Spleen (tissue), 11 donors: ENCODE results near the gene HECTD1. TPM values are rescaled to one million over a fixed set of nuclear protein-coding genes. Genes with fewer than 3 reads are reported as not detected.
"Not testable (repeated sequence)": the region's sequence is repeated elsewhere in the genome, so short reads cannot be mapped to it uniquely, and the experiment has no call there.

Source experiments
- DNase-seq: peaks from one replicate; pipeline ENCODE4 v3.0.0-alpha.2; 2020
- H3K27ac ChIP-seq, 8 donors: fragments of 200-600 bp; sonication (generic) in 7 of 8; 1 replicate in 4 of 8; 2 replicates in 4 of 8; pipeline versions ENCODE4 v1.5.0 to v1.8.0; 2016 to 2021; ENCODE audit warnings: inconsistent platforms in 4 of 8, mild to moderate bottlenecking in 4 of 8, moderate library complexity in 1 of 8
- H3K27me3 ChIP-seq, 7 donors: fragments of 200-600 bp; sonication (generic) in 6 of 7; replicated peaks in 1 of 7; 1 replicate in 4 of 7; 2 replicates in 3 of 7; pipeline versions ENCODE4 v1.5.0 to v1.8.0; 2016 to 2021; ENCODE audit warnings: inconsistent platforms in 3 of 7, mild to moderate bottlenecking in 1 of 7
- H3K36me3 ChIP-seq, 6 donors: fragments of 200-600 bp; sonication (generic) in 5 of 6; 1 replicate in 4 of 6; 2 replicates in 2 of 6; pipeline versions ENCODE4 v1.5.0 to v1.8.0; 2016 to 2021; ENCODE audit warnings: inconsistent platforms in 2 of 6
- H3K4me1 ChIP-seq, 6 donors: fragments of 200-600 bp; sonication (generic) in 5 of 6; 1 replicate in 3 of 6; 2 replicates in 3 of 6; pipeline versions ENCODE4 v1.5.0 to v1.8.0; 2016 to 2021; ENCODE audit warnings: inconsistent platforms in 3 of 6
- H3K4me3 ChIP-seq, 8 donors: fragments of 200-600 bp; sonication (generic) in 7 of 8; 1 replicate in 4 of 8; 2 replicates in 4 of 8; pipeline versions ENCODE4 v1.5.0 to v1.8.0; 2016 to 2021; ENCODE audit warnings: inconsistent platforms in 4 of 8, mild to moderate bottlenecking in 4 of 8, moderate library complexity in 2 of 8
- H3K9me3 ChIP-seq, 8 donors: fragments of 200-600 bp; sonication (generic) in 7 of 8; 1 replicate in 4 of 8; 2 replicates in 4 of 8; pipeline versions ENCODE4 v1.5.0 to v1.8.0; 2016 to 2021; ENCODE audit warnings: inconsistent platforms in 4 of 8
- POLR2A ChIP-seq, 3 donors: fragments of 450-650 bp; IDR thresholded peaks; one replicate each; pipeline ENCODE4 v1.5.1; 2017; ENCODE audit warnings: antibody characterized with exemption in 3 of 3, mild to moderate bottlenecking in 1 of 3
- POLR2AphosphoS5 ChIP-seq, 3 donors: sonication (generic); formaldehyde crosslinking; IDR thresholded peaks; one replicate each; pipeline ENCODE4 v1.5.1; 2017; ENCODE audit warnings: antibody characterized with exemption in 3 of 3
- WGBS, 5 donors: extraction: QIAGEN DNeasy Blood & Tissue Kit in 3 of 5; methylation state at CpG; one replicate each; pipeline versions ENCODE4 v1.1.5 to v1.1.7; 2013 to 2018; 5-methylcytosine and 5-hydroxymethylcytosine counted together
- intact Hi-C: fragments of 100-400 bp; cut with DNase I; formaldehyde crosslinking; loops from one replicate; pipeline ENCODE4 v1.15.0; 2023; ENCODE audit warnings: low total_unique reads
- polyA plus RNA-seq, 3 donors: library from polyadenylated mRNA; stranded (reverse); fragments of 200-250 nt; gene quantifications; one replicate each; pipeline ENCODE4 v1.2.1, GENCODE V29; 2013
- total RNA-seq, 7 donors: library from RNA; depleted of rRNA in 3 of 7; stranded (reverse); fragments of >200 nt in 3 of 7; fragmentation: NEBNext Ultra II Directional in 4 of 7; extraction: Animal tissue kit (Norgen Biotek cat#: 25700) in 4 of 7; gene quantifications; one replicate each; pipeline versions ENCODE4 v1.1.0 to v1.2.1, GENCODE V29; 2016 to 2021
- TF ChIP-seq, protein P1 (sequence below), 11 experiments: fragments of 200-600 bp in 7 of 11; fragments of 450-650 bp in 4 of 11; sonication (generic) in 4 of 11; IDR thresholded peaks in 8 of 11; conservative IDR thresholded peaks in 3 of 11; 1 replicate in 7 of 11; 2 replicates in 4 of 11; pipeline versions ENCODE4 v1.4.0 to v1.8.0; 2016 to 2021; ENCODE audit warnings: antibody characterized with exemption in 11 of 11, inconsistent platforms in 4 of 11, mild to moderate bottlenecking in 1 of 11
- donor health status: healthy with polysubstance abuse.
- donor health status: DM: no; HTN: no; CAD: no; lungs with moderate emphysema.
- donor health status: DM: no; HTN: no; CAD: no.
- donor health status: Bipolar disorder and iron deficiency.
- donor health status: healthy.
- donor health status: DM: no; HTN: no; CAD: no.
- donor health status: DM: yes; HTN: yes; CAD: no.

HECTD1 gene
- total and polyA plus RNA-seq, 10 donors, result 27.6 to 176 (median 145) TPM

DNA sequence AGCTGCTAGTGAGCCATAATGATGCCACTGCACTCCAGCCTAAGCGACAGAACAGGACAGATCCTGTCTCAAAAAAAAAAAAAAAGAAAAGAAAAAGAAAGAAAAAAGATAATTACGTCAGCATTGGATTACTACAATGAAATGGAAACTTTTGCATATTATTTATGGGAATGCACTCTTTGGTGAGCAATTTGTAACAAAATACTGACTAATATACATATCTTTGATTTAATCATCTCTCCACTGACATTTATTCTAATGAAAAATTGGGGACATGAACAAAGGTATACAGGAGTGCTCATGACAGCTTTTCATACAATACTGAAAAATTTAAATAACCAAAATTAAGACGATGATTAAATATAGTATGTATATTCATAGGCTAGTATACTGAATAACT is 27.9 kb upstream of the HECTD1 start:
- H3K4me1 ChIP-seq, result peaks cover 0 to 8% (median 2%) of the 10 kb centered on the region in 6 donors
- TF ChIP-seq, protein P1, sequence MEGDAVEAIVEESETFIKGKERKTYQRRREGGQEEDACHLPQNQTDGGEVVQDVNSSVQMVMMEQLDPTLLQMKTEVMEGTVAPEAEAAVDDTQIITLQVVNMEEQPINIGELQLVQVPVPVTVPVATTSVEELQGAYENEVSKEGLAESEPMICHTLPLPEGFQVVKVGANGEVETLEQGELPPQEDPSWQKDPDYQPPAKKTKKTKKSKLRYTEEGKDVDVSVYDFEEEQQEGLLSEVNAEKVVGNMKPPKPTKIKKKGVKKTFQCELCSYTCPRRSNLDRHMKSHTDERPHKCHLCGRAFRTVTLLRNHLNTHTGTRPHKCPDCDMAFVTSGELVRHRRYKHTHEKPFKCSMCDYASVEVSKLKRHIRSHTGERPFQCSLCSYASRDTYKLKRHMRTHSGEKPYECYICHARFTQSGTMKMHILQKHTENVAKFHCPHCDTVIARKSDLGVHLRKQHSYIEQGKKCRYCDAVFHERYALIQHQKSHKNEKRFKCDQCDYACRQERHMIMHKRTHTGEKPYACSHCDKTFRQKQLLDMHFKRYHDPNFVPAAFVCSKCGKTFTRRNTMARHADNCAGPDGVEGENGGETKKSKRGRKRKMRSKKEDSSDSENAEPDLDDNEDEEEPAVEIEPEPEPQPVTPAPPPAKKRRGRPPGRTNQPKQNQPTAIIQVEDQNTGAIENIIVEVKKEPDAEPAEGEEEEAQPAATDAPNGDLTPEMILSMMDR (IDR thresholded peaks at IDR 0.05 in 8 of 11, conservative IDR thresholded peaks at IDR 0.05 in 3 of 11), result no peak
- TF ChIP-seq POLR2A (IDR thresholded peaks at IDR 0.05), result no peak
- TF ChIP-seq POLR2AphosphoS5 (IDR thresholded peaks at IDR 0.05), result no peak
- 85 to 91% (median 86%) methylated on average over 3 of the region's 3 CpGs for WGBS, 5 donors
- no peak overlapping the region for H3K27ac ChIP-seq
- no peaks in the 10 kb centered on the region for H3K36me3 ChIP-seq
- no peaks in the 10 kb centered on the region for H3K27me3 ChIP-seq
- H3K9me3 ChIP-seq, result no peaks in the 10 kb centered on the region
- H3K4me3 ChIP-seq, result no peak overlapping the region
- intact Hi-C loops, result no loop called here
- no peak for DNase-seq

- WGBS, 5 donors, result 75 to 98% (median 79%) methylated on average over 3 of the region's 3 CpGs
- no peaks in the 10 kb centered on the region for H3K9me3 ChIP-seq
- intact Hi-C loops, result no loop called here
Measured at GRCh38 chr14:31232081-31232480, 24.5 kb upstream of the HECTD1 start.

DNA sequence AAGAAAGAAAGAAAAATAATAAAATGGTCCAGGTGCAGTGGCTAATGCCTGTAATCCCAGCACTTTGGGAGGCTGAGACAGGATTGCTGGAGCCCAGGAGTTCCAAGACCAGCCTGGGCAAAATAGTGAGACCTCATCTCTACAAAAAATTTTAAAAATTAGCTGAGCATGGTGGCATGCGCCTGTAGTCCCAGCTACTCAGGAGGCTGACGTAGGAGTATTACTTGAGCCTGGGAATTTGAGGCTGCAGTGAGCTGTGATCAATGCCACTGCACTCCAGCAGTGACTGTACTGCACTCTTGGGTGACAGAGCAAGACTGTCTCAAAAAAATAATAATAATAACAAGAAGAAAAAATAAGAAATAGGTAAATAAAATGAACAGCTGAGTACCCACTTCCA is 23.7 kb upstream of the HECTD1 start:
- H3K4me3 ChIP-seq, DNase-seq: not testable (repeated sequence)
- WGBS, 5 donors, result 87 to 96% (median 91%) methylated on average over 2 of the region's 2 CpGs

More at GRCh38 chr14:31232081-31232480, 24.5 kb upstream of the HECTD1 start:
- DNase-seq, result no peak
- H3K36me3 ChIP-seq, result no peaks in the 10 kb centered on the region
- H3K4me1 ChIP-seq, result peaks cover 0 to 16% (median 5%) of the 10 kb centered on the region in 6 donors
- TF ChIP-seq POLR2AphosphoS5 (IDR thresholded peaks at IDR 0.05) (no peak), POLR2A (IDR thresholded peaks at IDR 0.05) (no peak)
- TF ChIP-seq, protein P1 (IDR thresholded peaks at IDR 0.05 in 8 of 11, conservative IDR thresholded peaks at IDR 0.05 in 3 of 11), result no peak
- H3K27ac ChIP-seq, result no peak overlapping the region
- no peaks in the 10 kb centered on the region for H3K27me3 ChIP-seq
- no peak overlapping the region for H3K4me3 ChIP-seq

GRCh38 chr14:31230573-31230958 is 23.0 kb upstream of the HECTD1 start:
- intact Hi-C loops, result no loop called here
- no peaks in the 10 kb centered on the region for H3K9me3 ChIP-seq
- no peak overlapping the region for H3K27ac ChIP-seq
- H3K4me3 ChIP-seq, result no peak overlapping the region
- peaks cover 0 to 16% (median 5%) of the 10 kb centered on the region in 6 donors for H3K4me1 ChIP-seq
- no peaks in the 10 kb centered on the region for H3K27me3 ChIP-seq
- no peaks in the 10 kb centered on the region for H3K36me3 ChIP-seq
- no peak for DNase-seq
- no peak for TF ChIP-seq POLR2AphosphoS5 (IDR thresholded peaks at IDR 0.05)
- no peak for TF ChIP-seq POLR2A (IDR thresholded peaks at IDR 0.05)
- TF ChIP-seq, protein P1 (IDR thresholded peaks at IDR 0.05 in 8 of 11, conservative IDR thresholded peaks at IDR 0.05 in 3 of 11), result no peak
- 81 to 97% (median 90%) methylated on average over 1 of the region's 1 CpG for WGBS, 5 donors

More for the DNA sequence above, 23.7 kb upstream of the HECTD1 start:
- peaks cover 0 to 16% (median 5%) of the 10 kb centered on the region in 6 donors for H3K4me1 ChIP-seq
- H3K27ac ChIP-seq, H3K27me3 ChIP-seq, H3K9me3 ChIP-seq, H3K36me3 ChIP-seq, intact Hi-C loops: not testable (repeated sequence)
